Coronary artery (tissue), 2 donors: ENCODE measurements around the gene SPRED2.

Experiments
- DNase-seq: peaks from one replicate; pipeline ENCODE4 v3.0.0-alpha.2; 2017; ENCODE audit warnings: low spot score
- H3K27ac ChIP-seq, 2 donors: fragments of 200-600 bp; sonication (generic); one replicate each; pipeline ENCODE4 v1.5.1; 2016 to 2019
- H3K4me3 ChIP-seq: fragments of 200-600 bp; sonication (generic); 2 replicates; pipeline ENCODE4 v1.5.1; 2016; ENCODE audit warnings: mild to moderate bottlenecking, moderate library complexity
- CTCF ChIP-seq: fragments of 200-600 bp; sonication (generic); IDR thresholded peaks from one replicate; pipeline ENCODE4 v1.5.1; 2019; ENCODE audit warnings: antibody characterized with exemption

The SPRED2 gene

GRCh38 chr2:65393743-65394422, 38.5 kb downstream of the SPRED2 start:
- TF ChIP-seq CTCF: no peak
- Histone ChIP-seq H3K27ac (no peak overlapping the region), H3K4me3 (no peak overlapping the region)
- no peak for DNase-seq

GRCh38 chr2:65393046-65393445, 39.4 kb downstream of the SPRED2 start:
- TF ChIP-seq CTCF: no peak
- H3K27ac ChIP-seq: no peak overlapping the region
- no peak overlapping the region for H3K4me3 ChIP-seq
- no peak for DNase-seq

GRCh38 chr2:65392609-65393008, 39.8 kb downstream of the SPRED2 start:
- Histone ChIP-seq H3K4me3 (no peak overlapping the region), H3K27ac (no peak overlapping the region)
- TF ChIP-seq CTCF: no peak
- no peak for DNase-seq

- no peak overlapping the region for H3K4me3 ChIP-seq
- H3K27ac ChIP-seq: no peak overlapping the region
- DNase-seq: no peak
- TF ChIP-seq CTCF: no peak
These were observed 42.3 kb downstream of the SPRED2 start for GRCh38 chr2:65390134-65390533.

GRCh38 chr2:65389476-65389875, 42.9 kb downstream of the SPRED2 start:
- Histone ChIP-seq H3K27ac (no peak overlapping the region), H3K4me3 (no peak overlapping the region)
- TF ChIP-seq CTCF: no peak
- no peak for DNase-seq

- no peak for TF ChIP-seq CTCF
- H3K27ac ChIP-seq: no peak overlapping the region
- H3K4me3 ChIP-seq: no peak overlapping the region
- no peak for DNase-seq
These were observed 43.6 kb downstream of the SPRED2 start for GRCh38 chr2:65388596-65389390.

GRCh38 chr2:65388051-65388531, 44.3 kb downstream of the SPRED2 start:
- no peak for DNase-seq
- Histone ChIP-seq H3K4me3 (no peak overlapping the region), H3K27ac (no peak overlapping the region)
- no peak for TF ChIP-seq CTCF
